Breast epithelium (tissue), 4 donors: ENCODE measurements around the gene TGFBR3. TPM values are rescaled to one million over a fixed set of nuclear protein-coding genes. Genes with fewer than 3 reads are reported as not detected.

ENCODE experiments used
- DNase-seq, 2 donors: peaks; one replicate each; pipeline ENCODE4 v3.0.0-alpha.2; 2019; ENCODE audit warnings: low spot score in 2 of 2
- H3K27ac ChIP-seq, 2 donors: fragments of 200-600 bp; sonication (generic) in 1 of 2; one replicate each; pipeline ENCODE4 v1.5.1; 2016 to 2019; ENCODE audit warnings: mild to moderate bottlenecking in 1 of 2
- H3K27me3 ChIP-seq, 2 donors: fragments of 200-600 bp; sonication (generic) in 1 of 2; one replicate each; pipeline versions ENCODE4 v1.5.1 to v1.6.0; 2017 to 2019; ENCODE audit warnings: control low read depth in 1 of 2, mild to moderate bottlenecking in 1 of 2
- H3K36me3 ChIP-seq: fragments of 200-600 bp; one replicate; pipeline ENCODE4 v1.5.1; 2019
- H3K4me1 ChIP-seq, 2 donors: fragments of 200-600 bp; sonication (generic); one replicate each; pipeline ENCODE4 v1.5.1; 2016 to 2019; ENCODE audit warnings: control low read depth in 1 of 2
- H3K4me3 ChIP-seq, 3 donors: fragments of 200-600 bp; sonication (generic); 1 replicate in 2 of 3; 2 replicates in 1 of 3; pipeline ENCODE4 v1.5.1; 2016 to 2019; ENCODE audit warnings: mild to moderate bottlenecking in 3 of 3, moderate library complexity in 2 of 3
- H3K9me3 ChIP-seq, 2 donors: fragments of 200-600 bp; sonication (generic) in 1 of 2; one replicate each; pipeline ENCODE4 v1.5.1; 2016 to 2019; ENCODE audit warnings: control low read depth in 1 of 2
- CTCF ChIP-seq, 3 donors: fragments of 450-650 bp; IDR thresholded peaks; one replicate each; pipeline ENCODE4 v1.5.1; 2016 to 2017; ENCODE audit warnings: antibody characterized with exemption in 3 of 3, mild to moderate bottlenecking in 3 of 3, moderate library complexity in 3 of 3
- POLR2A ChIP-seq: fragments of 450-650 bp; IDR thresholded peaks from one replicate; pipeline ENCODE4 v1.6.1; 2016; ENCODE audit warnings: antibody characterized with exemption, mild to moderate bottlenecking, moderate library complexity
- POLR2AphosphoS5 ChIP-seq, 3 donors: sonication (generic); formaldehyde crosslinking; IDR thresholded peaks; one replicate each; pipeline ENCODE4 v1.6.1; 2017; ENCODE audit warnings: antibody characterized with exemption in 3 of 3
- intact Hi-C: fragments of 100-400 bp; cut with DNase I; formaldehyde crosslinking; loops from one replicate; pipeline ENCODE4 v1.15.1; 2023; ENCODE audit warnings: low total_unique reads
- total RNA-seq, 3 donors: library from RNA; depleted of rRNA; stranded (reverse); fragments of >200 nt; gene quantifications; one replicate each; pipeline ENCODE4 v1.1.0, GENCODE V29; 2016

Gene TGFBR3
- total RNA-seq, 3 donors from 2014 or later: 127 to 287 (median 167) TPM

GRCh38 chr1:91877574-91878208 is 8.3 kb downstream of the TGFBR3 start:
- no peaks in the 10 kb centered on the region for H3K27me3 ChIP-seq
- no peaks in the 10 kb centered on the region for H3K9me3 ChIP-seq
- H3K36me3 ChIP-seq: no peaks in the 10 kb centered on the region
- TF ChIP-seq CTCF (IDR thresholded peaks at IDR 0.05) (no peak), POLR2A (no peak), POLR2AphosphoS5 (IDR thresholded peaks at IDR 0.05) (no peak)
- no peaks in the 10 kb centered on the region for H3K4me1 ChIP-seq
- H3K27ac ChIP-seq: no peak overlapping the region
- H3K4me3 ChIP-seq: no peak overlapping the region
- intact Hi-C loops: no loop called here
- no peak for DNase-seq

GRCh38 chr1:91876781-91877573 is 9.0 kb downstream of the TGFBR3 start:
- no peaks in the 10 kb centered on the region for H3K4me1 ChIP-seq
- H3K27me3 ChIP-seq: no peaks in the 10 kb centered on the region
- H3K4me3 ChIP-seq: peak overlapping the region in 2 of 3 donors; percentile 2 to 10
- TF ChIP-seq CTCF (IDR thresholded peaks at IDR 0.05): no peak
- no peak for TF ChIP-seq POLR2A
- TF ChIP-seq POLR2AphosphoS5 (IDR thresholded peaks at IDR 0.05): no peak
- H3K27ac ChIP-seq: peak overlapping the region in 1 of 2 donors; percentile 57
- H3K9me3 ChIP-seq: no peaks in the 10 kb centered on the region
- intact Hi-C loops: no loop called here
- DNase-seq: no peak
- no peaks in the 10 kb centered on the region for H3K36me3 ChIP-seq

- no peak for DNase-seq
- H3K4me3 ChIP-seq: peak overlapping the region in 1 of 3 donors; percentile 6
- no peaks in the 10 kb centered on the region for H3K36me3 ChIP-seq
- TF ChIP-seq CTCF (IDR thresholded peaks at IDR 0.05): no peak
- no peak for TF ChIP-seq POLR2AphosphoS5 (IDR thresholded peaks at IDR 0.05)
- no peak for TF ChIP-seq POLR2A
- H3K27me3 ChIP-seq: no peaks in the 10 kb centered on the region
- no peaks in the 10 kb centered on the region for H3K4me1 ChIP-seq
- H3K9me3 ChIP-seq: no peaks in the 10 kb centered on the region
- H3K27ac ChIP-seq: peak overlapping the region; percentile 45 to 57
- intact Hi-C loops: no loop called here
These were observed 9.9 kb downstream of the TGFBR3 start for GRCh38 chr1:91876040-91876470.

GRCh38 chr1:91874167-91874566 is 11.8 kb downstream of the TGFBR3 start:
- Histone ChIP-seq H3K4me1 (no peaks in the 10 kb centered on the region), H3K27ac (no peak overlapping the region), H3K27me3 (no peaks in the 10 kb centered on the region), H3K36me3 (no peaks in the 10 kb centered on the region), H3K9me3 (no peaks in the 10 kb centered on the region), H3K4me3 (no peak overlapping the region)
- TF ChIP-seq POLR2AphosphoS5 (IDR thresholded peaks at IDR 0.05) (no peak), CTCF (IDR thresholded peaks at IDR 0.05) (no peak), POLR2A (no peak)
- intact Hi-C loops: no loop called here
- DNase-seq: no peak

GRCh38 chr1:91872559-91873081 is 13.3 kb downstream of the TGFBR3 start:
- peak overlapping the region; percentile 17 to 45 for H3K27ac ChIP-seq
- no peaks in the 10 kb centered on the region for H3K9me3 ChIP-seq
- peak overlapping the region in 1 of 3 donors; percentile 6 for H3K4me3 ChIP-seq
- no peaks in the 10 kb centered on the region for H3K4me1 ChIP-seq
- intact Hi-C loops: no loop called here
- H3K36me3 ChIP-seq: no peaks in the 10 kb centered on the region
- H3K27me3 ChIP-seq: no peaks in the 10 kb centered on the region
- no peak for TF ChIP-seq POLR2A
- no peak for TF ChIP-seq CTCF (IDR thresholded peaks at IDR 0.05)
- TF ChIP-seq POLR2AphosphoS5 (IDR thresholded peaks at IDR 0.05): no peak
- no peak for DNase-seq
